ENCODE measurements around the gene CPNE2. TPM values are rescaled to one million over a fixed set of nuclear protein-coding genes. Genes with fewer than 3 reads are reported as not detected.
A peak's percentile ranks its signal among the peaks of the same experiment; 100 is the strongest.

CPNE2 gene
- total and polyA plus RNA-seq, 7 donors = 22.9 to 75.1 (median 59.9) TPM

GRCh38 chr16:57178793-57179212 is 86.4 kb downstream of the CPNE2 start:
- Histone ChIP-seq H3K36me3 (no peaks in the 10 kb centered on the region), H3K27ac (no peak overlapping the region), H3K9me3 (no peaks in the 10 kb centered on the region), H3K27me3 (no peaks in the 10 kb centered on the region), H3K4me3 (no peak overlapping the region), H3K4me1 (peaks cover 0 to 33% (median 15%) of the 10 kb centered on the region in 4 donors)
- no peak for DNase-seq
- 66 to 69% methylated on average over 4 of the region's 4 CpGs for WGBS, 2 donors
- intact Hi-C loops (cut with DNase I) = no loop called here
- TF ChIP-seq POLR2AphosphoS5 (IDR thresholded peaks at IDR 0.05) = no peak
- TF ChIP-seq EP300 (IDR thresholded peaks at IDR 0.05) = no peak
- no peak for TF ChIP-seq POLR2A (IDR thresholded peaks at IDR 0.05)
- TF ChIP-seq CTCF (IDR thresholded peaks at IDR 0.05) = no peak

- TF ChIP-seq CTCF (IDR thresholded peaks at IDR 0.05) (no peak), POLR2A (IDR thresholded peaks at IDR 0.05) (no peak), EP300 (IDR thresholded peaks at IDR 0.05) (no peak), POLR2AphosphoS5 (IDR thresholded peaks at IDR 0.05) (no peak)
- Histone ChIP-seq H3K27me3 (no peaks in the 10 kb centered on the region), H3K36me3 (no peaks in the 10 kb centered on the region), H3K9me3 (no peaks in the 10 kb centered on the region), H3K4me3 (no peak overlapping the region), H3K27ac (no peak overlapping the region), H3K4me1 (peaks cover 0 to 37% (median 15%) of the 10 kb centered on the region in 4 donors)
- 80% methylated on average over 3 of the region's 3 CpGs for WGBS, 2 donors
- intact Hi-C loops (cut with DNase I) = no loop called here
- no peak for DNase-seq
Measured at GRCh38 chr16:57179215-57179828, 86.9 kb downstream of the CPNE2 start.

GRCh38 chr16:57184113-57184512 is 91.7 kb downstream of the CPNE2 start:
- H3K4me1 ChIP-seq = peaks cover 0 to 39% (median 27%) of the 10 kb centered on the region in 4 donors
- intact Hi-C loops (cut with DNase I) = loop anchor here (10.0 kb wide), 1 partner anchor 351 kb away; the partner anchor contains the start of gene CCDC102A
- TF ChIP-seq EP300 (IDR thresholded peaks at IDR 0.05) (no peak), CTCF (IDR thresholded peaks at IDR 0.05) (no peak), POLR2AphosphoS5 (IDR thresholded peaks at IDR 0.05) (no peak), POLR2A (IDR thresholded peaks at IDR 0.05) (no peak)
- no peak overlapping the region for H3K4me3 ChIP-seq
- H3K27ac ChIP-seq = no peak overlapping the region
- no peak for DNase-seq
- 94 to 95% methylated on average over 4 of the region's 4 CpGs for WGBS, 2 donors
- H3K27me3 ChIP-seq = no peaks in the 10 kb centered on the region
- no peaks in the 10 kb centered on the region for H3K36me3 ChIP-seq
- H3K9me3 ChIP-seq = no peaks in the 10 kb centered on the region

- H3K9me3 ChIP-seq = no peaks in the 10 kb centered on the region
- DNase-seq = no peak
- no peaks in the 10 kb centered on the region for H3K36me3 ChIP-seq
- no peaks in the 10 kb centered on the region for H3K27me3 ChIP-seq
- WGBS, 2 donors = 10 to 25% methylated on average over 15 of the region's 15 CpGs
- intact Hi-C loops (cut with DNase I) = loop anchor here (5.0 to 10.0 kb wide), 4 partner anchors 93 to 350 kb away; partner anchors contain the start of genes CCDC102A, CPNE2 and HERPUD1
- H3K27ac ChIP-seq = peak overlapping the region; percentile 93 to 99 (median 97)
- H3K4me3 ChIP-seq = peak overlapping the region; percentile 74 to 99 (median 92)
- TF ChIP-seq POLR2AphosphoS5 (IDR thresholded peaks at IDR 0.05) (no peak), CTCF (IDR thresholded peaks at IDR 0.05) (no peak), POLR2A (IDR thresholded peaks at IDR 0.05) (no peak), EP300 (IDR thresholded peaks at IDR 0.05) (no peak)
- peaks cover 0 to 44% (median 29%) of the 10 kb centered on the region in 4 donors for H3K4me1 ChIP-seq
Measured at GRCh38 chr16:57184887-57185445, 92.6 kb downstream of the CPNE2 start.
